GM12878 (cell line): ENCODE results near the gene NPTX1.

ENCODE experiments used
- BHLHE40 ChIP-seq, 2 experiments: fragments of 450-650 bp in 1 of 2; IDR thresholded peaks; 2 replicates each; pipeline ENCODE4 v1.6.1; 2011 to 2017; ENCODE audit warnings: low read depth in 2 of 2, borderline replicate concordance in 1 of 2, improper control_type of control experiment in 1 of 2, low read length in 1 of 2, mild to moderate bottlenecking in 1 of 2
- CTCF ChIP-seq, 3 experiments: IDR thresholded peaks in 2 of 3; conservative IDR thresholded peaks in 1 of 3; 2 replicates each; pipeline ENCODE4 v1.5.1; 2011; ENCODE audit warnings: low read depth in 3 of 3, low read length in 3 of 3, mild to moderate bottlenecking in 3 of 3, control low read depth in 2 of 3, moderate library complexity in 2 of 3, inconsistent platforms in 1 of 3, mixed read lengths in 1 of 3; ENCODE audit not compliant: control insufficient read depth in 2 of 3, insufficient read depth in 1 of 3; ENCODE audit errors: extremely low read depth in 1 of 3
- E2F4 ChIP-seq: IDR thresholded peaks from 2 replicates; pipeline ENCODE4 v1.6.1; 2012; ENCODE audit warnings: low read depth, low read length, improper control_type of control experiment
- EZH2 ChIP-seq: IDR thresholded peaks from 2 replicates; pipeline ENCODE4 v1.6.1; 2012; ENCODE audit warnings: low read depth, mild to moderate bottlenecking, control low read depth, inconsistent platforms, low read length, borderline replicate concordance; ENCODE audit not compliant: control insufficient read depth
- HDGF ChIP-seq: fragments of 450-650 bp; IDR thresholded peaks from 2 replicates; pipeline ENCODE4 v1.6.1; 2016; ENCODE audit warnings: antibody characterized with exemption
- JUND ChIP-seq: IDR thresholded peaks from 2 replicates; pipeline ENCODE4 v1.6.1; 2012; ENCODE audit warnings: low read depth, mild to moderate bottlenecking, low read length, improper control_type of control experiment, moderate library complexity
- KDM1A ChIP-seq: fragments of 200-600 bp; sonication (generic); IDR thresholded peaks from 2 replicates; pipeline ENCODE4 v1.6.1; 2016; ENCODE audit warnings: borderline replicate concordance
- MAX ChIP-seq: IDR thresholded peaks from 2 replicates; pipeline ENCODE4 v1.6.1; 2012; ENCODE audit warnings: low read depth, low read length, improper control_type of control experiment
- NFXL1 ChIP-seq: fragments of 450-650 bp; IDR thresholded peaks from 2 replicates; pipeline ENCODE4 v1.6.1; 2017; ENCODE audit warnings: antibody characterized with exemption, mild to moderate bottlenecking, borderline replicate concordance
- NKRF ChIP-seq: fragments of 450-650 bp; conservative IDR thresholded peaks from 2 replicates; pipeline ENCODE4 v1.6.1; 2017; ENCODE audit warnings: mild to moderate bottlenecking, moderate library complexity
- POLR2A ChIP-seq: IDR thresholded peaks from 2 replicates; pipeline ENCODE4 v1.6.1; 2011; ENCODE audit warnings: low read depth, mild to moderate bottlenecking, low read length
- SIN3A ChIP-seq: IDR thresholded peaks from 2 replicates; pipeline ENCODE4 v1.6.1; 2012; ENCODE audit warnings: low read depth, low read length, improper control_type of control experiment
- SREBF2 ChIP-seq: IDR thresholded peaks from 2 replicates; pipeline ENCODE4 v1.6.1; 2012; ENCODE audit warnings: mild to moderate bottlenecking, low read length
- ZNF592 ChIP-seq: fragments of 450-650 bp; IDR thresholded peaks from 2 replicates; pipeline ENCODE4 v1.6.1; 2017; ENCODE audit warnings: mild to moderate bottlenecking, moderate library complexity

GRCh38 chr17:80441133-80441578 is 35.3 kb downstream of the NPTX1 start:
- TF ChIP-seq KDM1A (no peak), EZH2 (no peak), E2F4 (no peak), POLR2A (no peak), SIN3A (no peak), JUND (no peak), ZNF592 (no peak), MAX (no peak), SREBF2 (no peak), NKRF (no peak), CTCF (IDR thresholded peaks at IDR 0.05 in 2 of 3, conservative IDR thresholded peaks at IDR 0.05 in 1 of 3; ENCODE audit: control insufficient read depth in 2 of 3, extremely low read depth in 1 of 3, insufficient read depth in 1 of 3, low read depth in 3 of 3, low read length in 3 of 3) (no peak), BHLHE40 (IDR thresholded peaks at IDR 0.05; ENCODE audit: borderline replicate concordance in 1 of 2, low read depth in 2 of 2, low read length in 1 of 2) (no peak), NFXL1 (no peak), HDGF (no peak)
